Glutamatergic neuron (in vitro differentiated cells): ENCODE measurements around the gene APOLD1. TPM values are rescaled to one million over a fixed set of nuclear protein-coding genes. Genes with fewer than 3 reads are reported as not detected.
"Not testable (repeated sequence)": the region's sequence is repeated elsewhere in the genome, so short reads cannot be mapped to it uniquely, and the experiment has no call there.

Experiments used
- DNase-seq: peaks from one replicate; pipeline ENCODE4 v3.0.0; 2022
- H3K27ac Mint-ChIP-seq: one replicate; pipeline ENCODE4 v1.8.0; 2020; ENCODE audit warnings: mild to moderate bottlenecking, mixed read lengths, inconsistent platforms; ENCODE audit not compliant: unreplicated experiment
- H3K27me3 Mint-ChIP-seq: one replicate; pipeline ENCODE4 v1.8.0; 2020; ENCODE audit warnings: mild to moderate bottlenecking, moderate library complexity, mixed read lengths, inconsistent platforms; ENCODE audit not compliant: unreplicated experiment
- H3K36me3 Mint-ChIP-seq: one replicate; pipeline ENCODE4 v1.8.0; 2020; ENCODE audit warnings: mild to moderate bottlenecking, mixed read lengths, inconsistent platforms; ENCODE audit not compliant: unreplicated experiment
- H3K4me1 Mint-ChIP-seq: one replicate; pipeline ENCODE4 v1.8.0; 2020; ENCODE audit warnings: mild to moderate bottlenecking, low read depth, mixed read lengths, inconsistent platforms; ENCODE audit not compliant: unreplicated experiment
- H3K4me3 Mint-ChIP-seq: one replicate; pipeline ENCODE4 v1.8.0; 2020; ENCODE audit warnings: mild to moderate bottlenecking, mixed read lengths, inconsistent platforms; ENCODE audit not compliant: unreplicated experiment
- H3K9me3 Mint-ChIP-seq: one replicate; pipeline ENCODE4 v1.8.0; 2020; ENCODE audit warnings: mild to moderate bottlenecking, moderate library complexity, mixed read lengths, inconsistent platforms; ENCODE audit not compliant: unreplicated experiment
- CTCF ChIP-seq: fragments of 200-600 bp; sonication (generic); IDR thresholded peaks from one replicate; pipeline ENCODE4 v1.5.0; 2021; ENCODE audit not compliant: partially characterized antibody, unreplicated experiment
- total RNA-seq: library from RNA; stranded (reverse); fragmentation: NEBNext Ultra II Directional; extraction: Animal tissue kit (Norgen Biotek cat#: 25700); gene quantifications from one replicate; pipeline ENCODE4 v1.2.1, GENCODE V29; 2021; ENCODE audit not compliant: unreplicated experiment

The APOLD1 gene
- total RNA-seq, 1 donor from 2014 or later = 0.86 TPM

- H3K27me3 Mint-ChIP-seq = peaks cover 5% of the 10 kb centered on the region
- peak within 1 kb of the TSS; percentile 85 for H3K27ac Mint-ChIP-seq
- DNase-seq = peak; percentile 99
- H3K9me3 Mint-ChIP-seq = no peaks in the 10 kb centered on the region
- peak within 1 kb of the TSS; percentile 98 for H3K4me3 Mint-ChIP-seq
- peak; percentile 94 for TF ChIP-seq CTCF
- no peaks in the 10 kb centered on the region for H3K36me3 Mint-ChIP-seq
- no peaks in the 10 kb centered on the region for H3K4me1 Mint-ChIP-seq
Observed at GRCh38 chr12:12813120-12814101, 28.0 kb downstream of the APOLD1 start, which contains the start of gene DDX47. TSS of gene DDX47 (plus strand) at chr12:12813346. CDS start at chr12:12813368, 22 bp downstream.

GRCh38 chr12:12817616-12818015 is 32.2 kb downstream of the APOLD1 start:
- H3K27ac Mint-ChIP-seq = no peak overlapping the region
- H3K4me1 Mint-ChIP-seq = no peaks in the 10 kb centered on the region
- DNase-seq = no peak
- no peak for TF ChIP-seq CTCF
- H3K27me3 Mint-ChIP-seq = peaks cover 3% of the 10 kb centered on the region
- no peaks in the 10 kb centered on the region for H3K9me3 Mint-ChIP-seq
- H3K4me3 Mint-ChIP-seq = no peak overlapping the region
- H3K36me3 Mint-ChIP-seq = no peaks in the 10 kb centered on the region

GRCh38 chr12:12818701-12819100 is 33.2 kb downstream of the APOLD1 start:
- TF ChIP-seq CTCF = no peak
- H3K9me3 Mint-ChIP-seq = no peaks in the 10 kb centered on the region
- no peak overlapping the region for H3K4me3 Mint-ChIP-seq
- no peak overlapping the region for H3K27ac Mint-ChIP-seq
- H3K36me3 Mint-ChIP-seq = no peaks in the 10 kb centered on the region
- no peak for DNase-seq
- H3K27me3 Mint-ChIP-seq = no peaks in the 10 kb centered on the region
- H3K4me1 Mint-ChIP-seq = no peaks in the 10 kb centered on the region

- H3K4me1 Mint-ChIP-seq = no peaks in the 10 kb centered on the region
- H3K27me3 Mint-ChIP-seq = no peaks in the 10 kb centered on the region
- no peaks in the 10 kb centered on the region for H3K36me3 Mint-ChIP-seq
- TF ChIP-seq CTCF = no peak
- H3K9me3 Mint-ChIP-seq = no peaks in the 10 kb centered on the region
- no peak overlapping the region for H3K4me3 Mint-ChIP-seq
- no peak for DNase-seq
- H3K27ac Mint-ChIP-seq = no peak overlapping the region
Observed at GRCh38 chr12:12819221-12819620, 33.8 kb downstream of the APOLD1 start.

- H3K4me1 Mint-ChIP-seq = no peaks in the 10 kb centered on the region
- H3K27me3 Mint-ChIP-seq = no peaks in the 10 kb centered on the region
- H3K27ac Mint-ChIP-seq = no peak overlapping the region
- no peaks in the 10 kb centered on the region for H3K9me3 Mint-ChIP-seq
- no peak for TF ChIP-seq CTCF
- DNase-seq = no peak
- no peaks in the 10 kb centered on the region for H3K36me3 Mint-ChIP-seq
- no peak overlapping the region for H3K4me3 Mint-ChIP-seq
Observed at GRCh38 chr12:12819752-12820311, 34.4 kb downstream of the APOLD1 start.

- DNase-seq, H3K36me3 Mint-ChIP-seq, H3K27me3 Mint-ChIP-seq, H3K27ac Mint-ChIP-seq, H3K4me3 Mint-ChIP-seq, H3K4me1 Mint-ChIP-seq, H3K9me3 Mint-ChIP-seq: not testable (repeated sequence)
Observed at GRCh38 chr12:12820376-12820775, 34.9 kb downstream of the APOLD1 start.
